Caco-2 (cell line): Measurements from ENCODE around the gene KCNE4. TPM values are rescaled to one million over a fixed set of nuclear protein-coding genes. Genes with fewer than 3 reads are reported as not detected.

Source experiments
- BruUV-seq: library from RNA; stranded (reverse); fragments of 400-500 nt; replicated peaks from 2 replicates; lab custom pipeline; 2021; lab: Mats Ljungman, UMichigan
- CTCF ChIA-PET: fragments of 300-600 bp; sonication (Branson Sonifier 250); formaldehyde crosslinking; loops from one replicate; lab custom pipeline; 2022; ENCODE audit warnings: antibody characterized with exemption; lab: Charles Lee
- POLR2A ChIA-PET: fragments of 300-600 bp; sonication (Branson Sonifier 250); formaldehyde crosslinking; loops from one replicate; lab custom pipeline; 2022; ENCODE audit warnings: antibody characterized with exemption; lab: Charles Lee
- DNase-seq, 2 experiments: peaks; one replicate each; pipeline versions ENCODE4 v3.0.0 to v3.0.0-alpha.2; 2020 to 2022
- H3K27me3 ChIP-seq: replicated peaks from 2 replicates; pipeline ENCODE4 v1.6.0; 2011; ENCODE audit warnings: low read length; ENCODE audit not compliant: control insufficient read depth, insufficient read depth
- H3K36me3 ChIP-seq: 2 replicates; pipeline ENCODE4 v1.5.1; 2011; ENCODE audit warnings: low read length; ENCODE audit not compliant: control insufficient read depth, insufficient read depth
- H3K4me1 ChIP-seq: fragments of 250-450 bp; sonication (Bioruptor Pico); 2 replicates; pipeline ENCODE4 v1.5.1; 2020; ENCODE audit warnings: mild to moderate bottlenecking
- H3K4me3 ChIP-seq: 2 replicates; pipeline ENCODE4 v1.5.1; 2011; ENCODE audit warnings: low read depth, mild to moderate bottlenecking, control low read depth, low read length
- H3K9me3 ChIP-seq: fragments of 250-450 bp; sonication (Bioruptor Pico); 2 replicates; pipeline ENCODE4 v1.5.1; 2020; ENCODE audit warnings: mild to moderate bottlenecking, moderate library complexity
- H3K27ac Mint-ChIP-seq: one replicate; pipeline ENCODE4 v1.8.0; 2022; ENCODE audit warnings: mixed read lengths; ENCODE audit not compliant: unreplicated experiment
- H3K27me3 Mint-ChIP-seq: one replicate; pipeline ENCODE4 v1.8.0; 2022; ENCODE audit warnings: mixed read lengths; ENCODE audit not compliant: insufficient read depth, unreplicated experiment
- H3K36me3 Mint-ChIP-seq: one replicate; pipeline ENCODE4 v1.8.0; 2022; ENCODE audit warnings: mild to moderate bottlenecking, mixed read lengths; ENCODE audit not compliant: insufficient read depth, unreplicated experiment
- H3K4me1 Mint-ChIP-seq: one replicate; pipeline ENCODE4 v1.8.0; 2022; ENCODE audit warnings: low read depth, mixed read lengths; ENCODE audit not compliant: unreplicated experiment
- H3K4me3 Mint-ChIP-seq: one replicate; pipeline ENCODE4 v1.8.0; 2022; ENCODE audit warnings: mild to moderate bottlenecking, moderate library complexity, mixed read lengths; ENCODE audit not compliant: unreplicated experiment
- H3K9me3 Mint-ChIP-seq: one replicate; pipeline ENCODE4 v1.8.0; 2022; ENCODE audit warnings: mixed read lengths; ENCODE audit not compliant: unreplicated experiment
- intact Hi-C: fragments of 100-400 bp; cut with micrococcal nuclease; formaldehyde crosslinking; loops from one replicate; pipeline ENCODE4 v1.10.0; 2022; ENCODE audit not compliant: unreplicated experiment
- total RNA-seq: library from RNA; stranded (reverse); gene quantifications from 2 replicates; pipeline ENCODE4 v1.2.3, GENCODE V29; 2022
- TF ChIP-seq, protein P1 (sequence below), 2 experiments: fragments of 200-600 bp in 1 of 2; IDR thresholded peaks; 1 replicate in 1 of 2; 2 replicates in 1 of 2; pipeline versions ENCODE4 v1.5.1 to v1.8.0; 2011 to 2022; ENCODE audit warnings: antibody characterized with exemption in 1 of 2, control low read depth in 1 of 2, inconsistent platforms in 1 of 2, low read depth in 1 of 2, low read length in 1 of 2, mild to moderate bottlenecking in 1 of 2, moderate library complexity in 1 of 2; ENCODE audit not compliant: insufficient read depth in 1 of 2, severe bottlenecking in 1 of 2, unreplicated experiment in 1 of 2

The KCNE4 gene
- total RNA-seq, 1 experiment from 2014 or later = not detected

DNA sequence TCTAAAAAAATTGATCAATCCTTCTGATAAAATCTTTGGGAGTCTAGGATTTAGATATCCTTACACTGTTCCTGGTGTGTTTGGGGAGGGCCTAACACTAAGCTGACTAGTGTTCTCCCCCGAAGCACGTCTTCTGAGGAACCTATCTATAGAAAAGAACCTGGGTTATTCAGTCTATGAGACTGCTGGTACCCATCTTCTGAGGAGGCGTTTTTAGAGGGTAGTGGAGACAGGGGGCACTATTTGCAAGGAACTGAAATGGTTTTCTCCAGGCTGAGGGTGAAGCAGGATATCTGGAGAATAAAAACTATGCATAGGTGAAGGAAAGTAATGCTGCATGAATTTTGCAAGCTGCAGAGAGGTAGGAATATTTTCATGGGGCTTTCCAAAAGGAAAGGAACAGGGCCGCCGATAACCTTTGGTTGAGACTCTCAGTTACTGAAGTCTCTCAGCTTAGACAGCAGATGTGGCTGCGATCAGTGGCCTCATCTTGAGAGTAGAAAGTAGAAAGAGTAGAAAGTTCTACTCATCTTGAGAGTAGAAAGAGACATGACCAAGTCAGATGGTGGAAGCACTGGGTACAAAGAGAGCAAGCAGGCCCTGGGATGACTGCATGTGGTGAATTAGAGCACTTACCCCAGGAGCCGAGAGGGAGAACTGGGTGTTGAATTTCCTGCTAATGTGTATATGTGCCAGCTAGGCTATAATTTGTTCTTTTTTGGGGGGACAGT, 31.8 kb upstream of the KCNE4 start:
- intact Hi-C loops = no loop called here
- Histone ChIP-seq H3K9me3 (peaks cover 4% of the 10 kb centered on the region; the same call in 1 of the 2 replicates), H3K4me1 (no peaks in the 10 kb centered on the region), H3K36me3 (no peaks in the 10 kb centered on the region), H3K27me3 (no peaks in the 10 kb centered on the region), H3K4me3 (no peak overlapping the region)
- CTCF ChIA-PET = no interaction called here
- H3K27me3 Mint-ChIP-seq = no peaks in the 10 kb centered on the region
- no TSS peak for BruUV-seq
- peaks cover 6% of the 10 kb centered on the region for H3K9me3 Mint-ChIP-seq
- POLR2A ChIA-PET = no interaction called here
- no peak for DNase-seq
- no peak overlapping the region for H3K27ac Mint-ChIP-seq
- no peaks in the 10 kb centered on the region for H3K4me1 Mint-ChIP-seq
- no peaks in the 10 kb centered on the region for H3K36me3 Mint-ChIP-seq
- no peak overlapping the region for H3K4me3 Mint-ChIP-seq
- TF ChIP-seq, protein P1, sequence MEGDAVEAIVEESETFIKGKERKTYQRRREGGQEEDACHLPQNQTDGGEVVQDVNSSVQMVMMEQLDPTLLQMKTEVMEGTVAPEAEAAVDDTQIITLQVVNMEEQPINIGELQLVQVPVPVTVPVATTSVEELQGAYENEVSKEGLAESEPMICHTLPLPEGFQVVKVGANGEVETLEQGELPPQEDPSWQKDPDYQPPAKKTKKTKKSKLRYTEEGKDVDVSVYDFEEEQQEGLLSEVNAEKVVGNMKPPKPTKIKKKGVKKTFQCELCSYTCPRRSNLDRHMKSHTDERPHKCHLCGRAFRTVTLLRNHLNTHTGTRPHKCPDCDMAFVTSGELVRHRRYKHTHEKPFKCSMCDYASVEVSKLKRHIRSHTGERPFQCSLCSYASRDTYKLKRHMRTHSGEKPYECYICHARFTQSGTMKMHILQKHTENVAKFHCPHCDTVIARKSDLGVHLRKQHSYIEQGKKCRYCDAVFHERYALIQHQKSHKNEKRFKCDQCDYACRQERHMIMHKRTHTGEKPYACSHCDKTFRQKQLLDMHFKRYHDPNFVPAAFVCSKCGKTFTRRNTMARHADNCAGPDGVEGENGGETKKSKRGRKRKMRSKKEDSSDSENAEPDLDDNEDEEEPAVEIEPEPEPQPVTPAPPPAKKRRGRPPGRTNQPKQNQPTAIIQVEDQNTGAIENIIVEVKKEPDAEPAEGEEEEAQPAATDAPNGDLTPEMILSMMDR (IDR thresholded peaks at IDR 0.05; ENCODE audit: insufficient read depth in 1 of 2, low read depth in 1 of 2, low read length in 1 of 2, severe bottlenecking in 1 of 2, unreplicated experiment in 1 of 2) = no peak

DNA sequence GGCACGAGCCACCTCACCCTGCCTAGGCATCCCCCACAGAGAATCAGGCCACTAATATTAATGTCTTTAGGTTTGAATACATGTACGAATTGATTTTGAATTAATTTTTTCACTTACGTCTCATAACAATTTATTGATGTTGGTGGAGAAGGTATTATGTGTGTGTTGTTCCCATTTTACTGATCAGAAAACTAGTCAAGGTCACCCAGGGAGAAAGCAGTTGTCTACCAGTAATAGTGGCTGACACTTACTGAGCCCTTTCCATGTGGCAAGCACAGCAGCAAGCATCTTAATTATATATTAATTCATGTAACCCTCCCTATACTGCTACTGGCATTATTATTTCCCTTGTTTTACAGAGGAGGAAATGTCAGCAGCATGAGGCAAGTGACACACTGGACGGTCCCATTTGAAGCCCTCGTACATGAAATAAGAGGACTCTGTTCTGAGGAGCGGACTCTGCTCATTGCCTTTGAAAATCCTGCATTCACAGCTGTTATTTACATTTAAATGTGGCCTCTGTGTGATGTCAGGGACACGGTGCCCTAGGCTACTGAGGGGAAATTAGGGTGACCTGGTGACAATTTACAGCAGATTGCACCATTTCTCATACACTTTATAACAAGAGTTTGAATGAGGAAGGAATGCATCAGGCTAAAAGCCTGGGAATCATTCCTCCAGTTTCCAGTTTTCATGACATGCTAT, 30.9 kb upstream of the KCNE4 start:
- H3K9me3 Mint-ChIP-seq = peaks cover 6% of the 10 kb centered on the region
- intact Hi-C loops = no loop called here
- BruUV-seq = no TSS peak
- no peaks in the 10 kb centered on the region for H3K27me3 ChIP-seq
- no peaks in the 10 kb centered on the region for H3K36me3 ChIP-seq
- CTCF ChIA-PET = no interaction called here
- no peaks in the 10 kb centered on the region for H3K36me3 Mint-ChIP-seq
- peaks cover 5% of the 10 kb centered on the region for H3K4me1 ChIP-seq
- no peaks in the 10 kb centered on the region for H3K27me3 Mint-ChIP-seq
- H3K4me3 Mint-ChIP-seq = no peak overlapping the region
- POLR2A ChIA-PET = no interaction called here
- TF ChIP-seq, protein P1 (IDR thresholded peaks at IDR 0.05; ENCODE audit: insufficient read depth in 1 of 2, low read depth in 1 of 2, low read length in 1 of 2, severe bottlenecking in 1 of 2, unreplicated experiment in 1 of 2) = no peak
- H3K9me3 ChIP-seq = peaks cover 4% of the 10 kb centered on the region; the same call in 1 of the 2 replicates
- H3K27ac Mint-ChIP-seq = no peak overlapping the region
- H3K4me1 Mint-ChIP-seq = peaks cover 1% of the 10 kb centered on the region
- peak in 1 of 2 experiments; percentile 10 for DNase-seq
- H3K4me3 ChIP-seq = no peak overlapping the region

DNA sequence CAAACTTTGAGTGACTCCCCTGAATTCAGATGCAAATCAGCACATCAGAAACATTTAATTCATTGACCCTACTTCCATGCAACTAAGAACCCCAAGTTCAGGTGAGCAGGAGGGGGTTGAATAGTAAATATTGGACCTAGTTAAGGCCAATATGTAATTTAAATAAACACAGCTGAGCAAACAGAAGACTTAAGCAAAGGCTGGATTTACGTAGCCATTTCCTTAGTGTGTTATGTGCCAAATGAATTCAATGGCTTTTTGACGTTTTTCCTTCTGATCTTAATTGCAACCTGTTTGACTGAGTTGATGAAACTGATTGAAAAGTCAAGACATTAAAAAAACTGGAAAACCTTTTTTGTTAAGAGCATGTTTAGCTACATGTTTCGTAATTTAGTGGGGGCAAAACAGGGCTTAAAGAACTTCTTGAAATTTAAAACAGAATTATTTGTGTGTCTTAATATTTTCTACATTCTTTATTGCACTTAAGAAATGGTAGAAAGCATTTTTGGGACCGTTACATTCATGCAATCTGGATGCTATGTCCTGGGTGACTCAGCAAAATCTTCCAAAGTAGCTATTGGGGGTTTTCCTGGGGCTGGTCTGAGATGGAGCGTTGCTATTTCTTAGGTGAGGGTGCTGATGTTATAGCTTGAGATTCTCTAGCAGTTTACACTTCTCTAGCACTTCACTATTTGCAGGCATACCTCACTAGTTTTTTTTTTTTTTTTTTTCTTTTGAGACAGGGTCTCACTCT, 25.5 kb upstream of the KCNE4 start:
- Histone ChIP-seq H3K4me3 (no peak overlapping the region), H3K36me3 (no peaks in the 10 kb centered on the region), H3K4me1 (peaks cover 11% of the 10 kb centered on the region), H3K27me3 (no peaks in the 10 kb centered on the region), H3K9me3 (no peaks in the 10 kb centered on the region)
- Mint-ChIP-seq H3K4me1 (peaks cover 14% of the 10 kb centered on the region), H3K9me3 (peaks cover 6% of the 10 kb centered on the region), H3K27me3 (no peaks in the 10 kb centered on the region), H3K27ac (peak overlapping the region; percentile 53), H3K4me3 (no peak overlapping the region), H3K36me3 (no peaks in the 10 kb centered on the region)
- TF ChIP-seq, protein P1 (IDR thresholded peaks at IDR 0.05; ENCODE audit: insufficient read depth in 1 of 2, low read depth in 1 of 2, low read length in 1 of 2, severe bottlenecking in 1 of 2, unreplicated experiment in 1 of 2) = no peak
- CTCF ChIA-PET = no interaction called here
- DNase-seq = peak in 1 of 2 experiments; percentile 12
- intact Hi-C loops = no loop called here
- BruUV-seq = no TSS peak
- POLR2A ChIA-PET = no interaction called here
